Measurements from ENCODE around the gene KRT6A. TPM values are rescaled to one million over a fixed set of nuclear protein-coding genes. Genes with fewer than 3 reads are reported as not detected.

KRT6A gene
- total and polyA plus RNA-seq, 10 donors, result 0.42 to 0.83 (median 0.45) TPM; not detected in 7

Other genes starting within 250 kb of the KRT6A start
- gene KRT86, start 218.6 kb downstream of the KRT6A start, total RNA-seq, result under 1 TPM in 2 of 7 donors, not detected in 5; 0.17 to 0.26 TPM
- under 1 TPM in 2 of 3 donors, not detected in 1; 0.08 to 0.09 TPM for gene KRT86, start 218.6 kb downstream of the KRT6A start, polyA plus RNA-seq
- gene KRT81, start 201.7 kb downstream of the KRT6A start, total RNA-seq, result not detected
- under 1 TPM in 2 of 3 donors, not detected in 1; 0.05 to 0.37 TPM for gene KRT81, start 201.7 kb downstream of the KRT6A start, polyA plus RNA-seq
- gene KRT83, start 171.9 kb downstream of the KRT6A start, total RNA-seq, result not detected
- not detected for gene KRT83, start 171.9 kb downstream of the KRT6A start, polyA plus RNA-seq
- gene KRT85, start 125.8 kb downstream of the KRT6A start, total RNA-seq, result under 1 TPM in 1 of 7 donors, not detected in 6; 0.52 TPM
- gene KRT85, start 125.8 kb downstream of the KRT6A start, polyA plus RNA-seq, result not detected
- under 1 TPM in 1 of 7 donors, not detected in 6; 0.52 TPM for gene KRT84, start 107.6 kb downstream of the KRT6A start, total RNA-seq
- not detected for gene KRT84, start 107.6 kb downstream of the KRT6A start, polyA plus RNA-seq
- not detected for gene KRT82, start 86.9 kb downstream of the KRT6A start, total RNA-seq
- under 1 TPM in 1 of 3 donors, not detected in 2; 0.04 TPM for gene KRT82, start 86.9 kb downstream of the KRT6A start, polyA plus RNA-seq
- not detected for gene KRT75, start 58.9 kb downstream of the KRT6A start, total RNA-seq
- not detected for gene KRT75, start 58.9 kb downstream of the KRT6A start, polyA plus RNA-seq
- gene KRT6B, start 41.1 kb downstream of the KRT6A start, total RNA-seq, result not detected
- gene KRT6B, start 41.1 kb downstream of the KRT6A start, polyA plus RNA-seq, result under 1 TPM; 0.03 to 0.10 (median 0.04) TPM
- not detected for gene KRT6C, start 19.5 kb downstream of the KRT6A start, total RNA-seq
- gene KRT6C, start 19.5 kb downstream of the KRT6A start, polyA plus RNA-seq, result under 1 TPM; 0.03 to 0.07 (median 0.06) TPM
- gene KRT5, start 27.1 kb upstream of the KRT6A start, total RNA-seq, result 1 to 10 TPM in 2 of 7 donors, under 1 TPM in 2, not detected in 3; 0.23 to 1.5 (median 0.85) TPM
- 1 to 10 TPM in 1 of 3 donors, under 1 TPM in 2; 0.93 to 1.9 (median 0.96) TPM for gene KRT5, start 27.1 kb upstream of the KRT6A start, polyA plus RNA-seq
- gene KRT71, start 59.9 kb upstream of the KRT6A start, total RNA-seq, result not detected
- not detected for gene KRT71, start 59.9 kb upstream of the KRT6A start, polyA plus RNA-seq
- gene KRT74, start 80.6 kb upstream of the KRT6A start, total RNA-seq, result not detected
- gene KRT74, start 80.6 kb upstream of the KRT6A start, polyA plus RNA-seq, result not detected
- gene KRT72, start 108.2 kb upstream of the KRT6A start, total RNA-seq, result 1 to 10 TPM in 2 of 7 donors, under 1 TPM in 4, not detected in 1; 0.52 to 2.2 (median 0.78) TPM
- gene KRT72, start 108.2 kb upstream of the KRT6A start, polyA plus RNA-seq, result 1 to 10 TPM in 2 of 3 donors, under 1 TPM in 1; 0.86 to 1.7 (median 1.4) TPM
- 1 to 10 TPM in 3 of 7 donors, under 1 TPM in 4; 0.13 to 1.4 (median 0.59) TPM for gene KRT73, start 125.3 kb upstream of the KRT6A start, total RNA-seq
- under 1 TPM; 0.04 to 0.20 (median 0.16) TPM for gene KRT73, start 125.3 kb upstream of the KRT6A start, polyA plus RNA-seq
- under 1 TPM in 3 of 7 donors, not detected in 4; 0.13 to 0.52 (median 0.26) TPM for gene KRT2, start 159.0 kb upstream of the KRT6A start, total RNA-seq
- gene KRT2, start 159.0 kb upstream of the KRT6A start, polyA plus RNA-seq, result under 1 TPM; 0.07 to 0.45 (median 0.42) TPM
- gene KRT1, start 187.2 kb upstream of the KRT6A start, total RNA-seq, result 1 to 10 TPM in 2 of 7 donors, under 1 TPM in 3, not detected in 2; 0.58 to 2.4 (median 0.68) TPM
- under 1 TPM in 1 of 3 donors, not detected in 2; 0.05 TPM for gene KRT1, start 187.2 kb upstream of the KRT6A start, polyA plus RNA-seq
- not detected for gene KRT77, start 210.3 kb upstream of the KRT6A start, total RNA-seq
- under 1 TPM in 1 of 3 donors, not detected in 2; 0.03 TPM for gene KRT77, start 210.3 kb upstream of the KRT6A start, polyA plus RNA-seq